HG03025 (cell line): Measurements from ENCODE around the gene STAT5B.
"Not testable (repeated sequence)": the region's sequence is repeated elsewhere in the genome, so short reads cannot be mapped to it uniquely, and the experiment has no call there.

Source experiments
- ATAC-seq: cut with Tn5 transposase; IDR thresholded peaks from one replicate; pipeline ENCODE4 v1.9.1; 2021; ENCODE audit warnings: mild to moderate bottlenecking, moderate library complexity; ENCODE audit not compliant: unreplicated experiment, low FRiP score

The STAT5B gene

GRCh38 chr17:42276359-42276608 is at the start of gene STAT5B:
TSS of gene STAT5B (minus strand) at chr17:42276391. CDS start at chr17:42232127, 44,264 bp downstream.
- ATAC-seq, result peak; percentile 35

DNA sequence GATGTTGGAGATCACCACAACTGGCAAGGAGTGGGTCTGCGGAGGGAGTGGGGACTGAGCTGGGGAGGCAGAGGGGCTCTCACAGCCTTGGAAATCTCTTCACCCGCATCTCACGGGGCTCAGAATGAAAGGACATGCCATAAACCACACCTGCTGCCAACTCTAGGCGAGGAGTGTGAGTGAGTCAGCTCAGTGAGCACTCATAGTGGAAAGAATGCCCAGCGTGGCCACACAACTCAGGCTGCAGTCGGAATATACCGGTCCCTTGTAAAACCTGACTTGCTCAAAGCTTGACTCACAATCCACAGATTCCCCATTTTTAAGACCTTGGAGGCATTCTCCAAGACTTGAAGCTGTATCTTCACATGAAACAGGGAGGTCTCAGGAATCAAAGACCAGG is 48.8 kb upstream of the STAT5B start:
- no peak for ATAC-seq

GRCh38 chr17:42323268-42323773 is 47.1 kb upstream of the STAT5B start:
- no peak for ATAC-seq

DNA sequence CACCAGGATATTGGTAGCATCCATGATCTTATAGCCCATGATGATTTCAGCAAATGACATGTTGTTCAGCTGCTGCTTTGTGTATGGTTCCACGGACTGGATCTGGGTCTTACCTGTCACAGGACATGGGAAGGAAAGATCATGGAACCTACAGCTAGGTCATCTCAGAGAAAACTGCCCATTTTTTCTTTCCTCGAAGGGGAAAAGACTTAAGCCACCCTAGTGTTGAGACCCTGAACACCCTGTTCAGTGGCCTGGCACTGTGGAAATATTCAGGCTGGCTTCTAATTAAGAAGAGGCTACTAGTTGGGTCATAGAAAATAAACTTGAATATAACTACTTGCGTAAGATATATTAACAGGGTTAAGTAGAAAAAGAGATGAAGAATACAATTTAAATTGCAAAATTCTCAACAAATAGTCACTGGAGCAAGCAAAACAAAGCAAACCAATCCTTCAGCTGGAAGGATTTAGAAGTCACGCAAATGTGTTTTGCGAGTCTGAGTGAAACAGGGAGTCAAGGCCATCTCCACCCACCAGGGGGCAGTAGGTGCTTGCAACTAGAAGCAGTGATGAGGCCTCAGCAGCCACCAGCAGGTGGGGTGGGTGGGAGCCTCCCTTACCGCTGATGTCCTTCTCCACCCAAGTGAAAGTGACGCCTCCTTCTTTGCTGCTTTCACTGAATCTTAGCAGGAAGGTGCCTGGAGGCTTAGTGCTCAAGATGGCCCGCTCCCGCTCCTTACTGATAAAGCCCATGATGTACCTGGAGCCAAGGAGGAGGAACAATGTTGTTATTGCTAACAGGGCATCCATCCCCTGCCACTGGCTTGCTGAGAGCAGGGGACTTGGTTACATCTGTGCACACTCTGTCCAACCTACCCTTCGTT is 46.4 kb upstream of the STAT5B start:
- no peak for ATAC-seq

DNA sequence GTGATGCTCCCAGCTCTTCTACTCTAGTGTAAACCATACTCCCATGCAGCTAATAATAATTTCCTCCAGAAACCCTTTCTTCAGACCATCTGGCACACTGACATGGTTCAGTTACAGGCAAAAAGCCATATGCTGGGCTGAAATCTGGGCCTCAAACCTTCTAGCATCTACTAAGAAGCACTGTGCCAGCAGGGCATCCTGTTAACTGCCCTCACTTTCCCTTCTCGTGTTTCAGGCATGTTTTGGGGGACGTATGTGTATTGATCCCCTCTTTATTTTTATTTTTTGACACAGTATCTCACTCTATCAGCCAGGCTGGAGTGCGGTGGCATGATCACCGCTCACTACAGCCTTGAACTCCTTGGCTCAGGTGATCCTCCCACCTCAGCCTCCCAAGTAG is 45.4 kb upstream of the STAT5B start:
- ATAC-seq, result no peak

GRCh38 chr17:42317967-42318366 is 41.8 kb upstream of the STAT5B start:
- not testable (repeated sequence) for ATAC-seq

- ATAC-seq, result no peak
These were observed 41.2 kb upstream of the STAT5B start for GRCh38 chr17:42317266-42317845.

- no peak for ATAC-seq
These were observed 40.6 kb upstream of the STAT5B start for GRCh38 chr17:42316755-42317154.

DNA sequence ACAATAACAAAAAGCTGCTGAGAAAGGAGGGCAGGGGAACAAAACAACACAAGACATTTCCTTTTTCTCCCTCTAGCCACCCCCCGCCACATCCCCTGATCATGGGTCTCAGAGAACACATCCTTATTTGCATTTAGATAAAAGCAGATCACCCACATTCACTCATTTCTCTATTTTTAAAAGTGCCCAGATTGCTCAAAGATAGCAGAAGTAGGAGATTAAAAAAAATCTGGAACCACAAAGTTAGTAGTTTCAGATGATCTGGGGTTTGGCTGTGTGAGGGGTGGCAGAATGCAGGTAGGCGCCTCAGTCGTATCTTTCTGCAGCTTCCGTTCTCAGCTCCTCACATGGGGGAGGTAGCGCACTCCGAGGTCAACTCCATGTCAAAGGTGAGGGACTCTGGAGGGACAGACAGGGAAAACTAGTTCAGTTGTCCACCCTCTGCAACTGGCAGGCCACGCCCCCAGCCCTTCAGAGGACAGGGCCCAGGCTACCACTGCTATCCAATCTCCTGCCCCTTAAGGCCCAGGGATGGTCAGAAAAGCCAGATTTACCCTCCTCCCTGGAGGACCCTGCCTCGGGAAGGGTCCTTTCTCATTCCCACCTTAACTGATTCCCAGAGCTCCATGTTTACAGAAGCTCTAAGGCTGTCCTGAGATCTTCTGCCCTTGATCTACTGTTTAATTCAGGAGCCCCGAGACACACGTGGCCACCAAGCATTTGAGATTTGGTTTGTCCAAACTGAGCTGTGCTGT is 39.4 kb upstream of the STAT5B start:
- ATAC-seq, result no peak

DNA sequence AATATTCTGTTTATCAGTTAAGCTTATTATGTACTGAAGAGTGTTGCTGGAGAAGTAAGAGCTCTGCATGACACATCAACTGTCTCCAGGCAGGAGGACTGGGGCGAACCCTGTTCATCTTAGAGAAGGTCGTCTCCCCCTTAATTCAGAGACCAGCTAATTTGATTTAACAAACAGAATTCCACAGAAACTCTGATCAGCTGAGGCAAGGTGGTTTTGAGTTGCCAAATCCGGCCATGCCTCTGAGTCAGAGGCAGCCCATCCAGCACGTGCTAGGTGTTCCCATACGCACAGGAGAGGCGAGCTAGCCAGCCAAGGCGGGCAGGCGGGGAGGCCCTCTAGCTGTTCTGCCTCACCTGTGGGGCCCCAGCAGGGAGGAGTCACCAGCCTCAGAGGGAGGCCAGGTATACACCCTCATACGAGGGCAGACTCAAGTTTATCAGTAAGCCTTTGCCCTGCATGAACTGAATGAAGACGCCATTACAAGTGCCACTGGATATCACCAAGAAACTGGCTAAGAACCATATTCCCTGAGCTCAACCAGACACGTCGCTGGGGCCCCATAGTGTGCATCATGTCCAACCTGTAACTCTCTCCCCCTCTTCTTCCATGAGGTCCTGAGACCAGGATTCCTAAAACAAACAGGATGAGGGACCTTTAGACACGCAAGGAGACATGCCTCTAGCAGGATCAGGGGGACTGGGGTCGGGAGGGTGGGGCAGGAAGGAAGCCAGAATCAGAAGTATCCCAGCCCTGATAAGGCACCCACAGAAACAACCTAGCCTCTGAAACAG is 37.8 kb upstream of the STAT5B start:
- no peak for ATAC-seq

DNA sequence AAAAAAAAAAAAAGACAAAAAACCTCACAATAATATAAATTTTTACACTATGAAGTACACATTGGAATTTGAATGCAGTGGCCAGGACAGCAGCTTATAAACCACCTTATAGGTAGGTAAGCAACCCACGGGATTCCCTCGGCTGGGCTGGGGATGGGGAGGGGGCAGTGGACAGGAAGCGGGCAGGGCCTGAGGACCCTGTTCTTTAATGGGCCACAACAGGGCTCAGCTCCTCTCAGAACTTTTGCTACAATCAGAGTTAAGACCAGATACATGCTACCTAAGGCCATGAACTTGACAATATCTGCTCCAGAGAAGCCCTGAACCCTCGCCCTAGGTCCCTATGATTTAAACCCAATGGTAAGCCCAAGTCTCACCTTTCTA is 37.2 kb upstream of the STAT5B start:
- ATAC-seq, result no peak

DNA sequence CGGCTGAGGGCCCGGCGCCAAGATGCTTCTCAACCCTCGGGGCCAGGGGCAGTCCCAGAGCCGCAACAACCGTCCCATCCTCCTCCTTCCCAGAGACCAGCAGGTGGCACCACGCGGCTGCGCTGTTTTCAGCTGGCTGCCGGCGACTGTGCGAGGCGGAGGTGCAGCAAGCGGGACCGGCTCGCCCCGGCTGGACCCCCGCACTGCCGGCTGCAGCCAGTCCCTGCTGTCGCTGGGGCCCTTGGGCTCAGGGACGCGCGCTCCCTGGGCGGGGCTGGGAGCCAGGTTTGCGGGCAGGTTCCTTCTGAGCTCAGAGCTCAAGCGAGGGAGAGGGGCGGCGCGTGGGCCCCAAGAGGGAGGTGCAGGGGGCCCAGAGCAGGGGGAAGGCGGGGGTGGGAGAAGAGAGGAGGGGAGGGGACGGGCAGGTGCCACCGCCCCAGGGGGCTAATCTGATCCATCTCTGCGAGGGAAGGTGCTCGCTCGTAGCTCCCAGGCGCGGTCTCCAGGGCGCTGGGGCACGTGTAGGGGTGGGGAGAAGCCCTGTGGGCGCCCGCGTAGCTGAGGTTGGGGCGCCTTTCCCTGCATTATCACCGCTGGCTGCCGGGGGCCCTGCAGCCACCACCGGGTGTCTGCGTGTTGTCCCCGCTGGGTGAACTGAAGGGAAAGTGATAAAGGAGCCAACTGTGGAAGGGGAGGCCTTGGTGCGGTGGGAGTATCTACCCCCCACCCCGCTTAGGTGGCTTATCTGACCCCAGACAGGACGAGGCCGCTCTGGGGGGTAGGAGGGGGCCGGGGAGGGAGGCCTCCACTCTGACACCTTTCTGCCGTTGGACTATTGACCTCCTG is 36.3 kb upstream of the STAT5B start:
- ATAC-seq, result no peak

GRCh38 chr17:42312035-42312284 is 35.8 kb upstream of the STAT5B start:
- ATAC-seq, result no peak

DNA sequence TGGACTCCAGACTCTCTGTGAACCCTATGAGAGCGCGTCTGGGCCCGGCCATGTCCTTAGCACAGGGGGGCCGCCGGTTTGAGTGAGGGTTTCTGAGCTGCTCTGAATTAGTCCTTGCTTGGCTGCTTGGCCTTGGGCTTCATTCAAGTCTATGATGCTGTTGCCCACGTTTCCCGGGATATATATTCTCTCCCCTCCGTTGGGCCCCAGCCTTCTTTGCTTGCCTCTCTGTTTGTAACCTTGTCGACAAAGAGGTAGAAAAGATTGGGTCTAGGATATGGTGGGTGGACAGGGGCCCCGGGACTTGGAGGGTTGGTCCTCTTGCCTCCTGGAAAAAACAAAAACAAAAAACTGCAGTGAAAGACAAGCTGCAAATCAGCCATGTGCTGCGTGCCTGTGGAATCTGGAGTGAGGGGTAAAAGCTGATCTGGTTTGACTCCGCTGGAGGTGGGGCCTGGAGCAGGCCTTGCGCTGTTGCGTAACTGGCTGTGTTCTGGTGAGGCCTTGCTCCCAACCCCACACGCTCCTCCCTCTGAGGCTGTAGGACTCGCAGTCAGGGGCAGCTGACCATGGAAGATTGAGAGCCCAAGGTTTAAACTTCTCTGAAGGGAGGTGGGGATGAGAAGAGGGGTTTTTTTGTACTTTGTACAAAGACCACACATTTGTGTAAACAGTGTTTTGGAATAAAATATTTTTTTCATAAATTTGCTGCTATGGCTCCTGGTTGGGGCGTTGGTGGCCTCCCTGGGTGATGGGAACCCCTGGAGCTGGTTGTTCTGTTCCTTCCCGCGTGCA is 35.2 kb upstream of the STAT5B start:
- ATAC-seq, result no peak

GRCh38 chr17:42310787-42311215 is 34.6 kb upstream of the STAT5B start:
- ATAC-seq, result no peak

DNA sequence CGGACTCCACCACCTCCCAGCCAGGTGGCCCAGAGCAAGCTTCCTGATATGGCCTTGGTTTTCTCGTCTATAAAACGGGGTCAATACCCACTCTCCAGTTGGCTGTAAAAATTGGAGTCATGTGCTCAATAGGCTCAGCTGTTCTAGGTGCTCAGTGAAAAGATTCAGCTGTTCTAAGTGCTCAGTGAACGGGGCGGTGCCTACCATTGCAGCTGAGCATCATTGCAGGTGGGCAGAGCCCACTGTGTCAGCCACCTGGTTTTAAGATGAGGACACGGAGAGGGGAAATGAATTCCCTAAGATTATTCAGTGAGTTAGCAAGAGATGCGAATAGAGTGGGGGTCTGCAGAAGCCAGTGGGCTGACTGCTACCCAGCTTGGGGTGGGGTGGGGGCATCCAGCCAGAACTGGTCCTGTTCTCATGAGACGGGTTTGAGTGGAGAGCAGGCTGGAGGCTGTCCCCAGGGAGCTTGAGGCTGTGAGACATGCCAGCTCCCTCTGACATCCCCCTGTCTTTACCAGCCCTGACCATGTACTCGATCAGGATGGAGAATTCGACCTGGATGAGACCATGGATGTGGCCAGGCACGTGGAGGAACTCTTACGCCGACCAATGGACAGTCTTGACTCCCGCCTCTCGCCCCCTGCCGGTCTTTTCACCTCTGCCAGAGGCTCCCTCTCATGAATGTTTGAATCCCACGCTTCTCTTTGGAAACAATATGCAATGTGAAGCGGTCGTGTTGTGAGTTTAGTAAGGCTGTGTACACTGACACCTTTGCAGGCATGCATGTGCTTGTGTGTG is 34.0 kb upstream of the STAT5B start:
- ATAC-seq, result no peak

DNA sequence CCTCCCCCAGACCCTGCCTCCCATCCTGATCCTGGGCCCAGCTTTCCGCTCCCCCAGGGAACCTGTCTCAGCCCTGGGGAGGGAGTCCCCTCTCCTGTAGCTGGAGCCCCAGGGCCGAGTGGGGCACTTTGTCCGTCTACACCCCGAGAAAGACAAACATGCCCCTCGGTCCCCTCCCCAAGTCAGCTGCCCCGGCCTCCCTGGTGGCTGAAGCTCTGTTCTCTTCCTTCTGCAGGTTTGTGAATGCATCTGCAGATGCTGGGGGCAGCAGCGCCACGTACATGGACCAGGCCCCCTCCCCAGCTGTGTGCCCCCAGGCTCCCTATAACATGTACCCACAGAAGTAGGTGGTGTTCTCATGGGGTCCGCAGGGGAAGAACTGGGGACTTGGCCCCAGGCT is 33.0 kb upstream of the STAT5B start:
- no peak for ATAC-seq

GRCh38 chr17:42308446-42308845 is 32.3 kb upstream of the STAT5B start:
- ATAC-seq, result no peak
